Colonic mucosa (tissue), 4 donors: ENCODE data around the gene OBP2A. TPM values are rescaled to one million over a fixed set of nuclear protein-coding genes. Genes with fewer than 3 reads are reported as not detected.

Experiments
- DNase-seq: peaks from one replicate; pipeline ENCODE4 v3.0.0-alpha.2; 2020
- H3K27ac ChIP-seq: fragments of 200-600 bp; one replicate; pipeline ENCODE4 v1.8.0; 2021
- H3K27me3 ChIP-seq: fragments of 200-600 bp; one replicate; pipeline ENCODE4 v1.8.0; 2021
- H3K36me3 ChIP-seq: fragments of 200-600 bp; one replicate; pipeline ENCODE4 v1.8.0; 2021
- H3K4me1 ChIP-seq: fragments of 200-600 bp; one replicate; pipeline ENCODE4 v1.8.0; 2021; ENCODE audit warnings: mild to moderate bottlenecking
- H3K4me3 ChIP-seq: fragments of 200-600 bp; one replicate; pipeline ENCODE4 v1.8.0; 2021
- H3K9ac ChIP-seq, 2 donors: one replicate each; pipeline ENCODE4 v1.7.0; 2013; ENCODE audit warnings: control low read depth in 2 of 2, low read depth in 2 of 2, low read length in 2 of 2
- H3K9me3 ChIP-seq: fragments of 200-600 bp; one replicate; pipeline ENCODE4 v1.8.0; 2021
- intact Hi-C: fragments of 100-400 bp; cut with DNase I; formaldehyde crosslinking; loops from one replicate; pipeline ENCODE4 v1.14.1; 2022
- total RNA-seq, 2 donors: library from RNA; stranded (reverse); fragmentation: NEBNext Ultra II Directional in 1 of 2; extraction: Animal tissue kit (Norgen Biotek cat#: 25700) in 1 of 2; gene quantifications; one replicate each; pipeline ENCODE4 v1.2.1, GENCODE V29; 2021
- TF ChIP-seq, protein P1 (sequence below): fragments of 200-600 bp; IDR thresholded peaks from one replicate; pipeline ENCODE4 v1.8.0; 2022; ENCODE audit warnings: antibody characterized with exemption, mild to moderate bottlenecking
- donor health status: healthy.
- donor health status: DM: no; HTN: no; CAD: no.
- donor health status: DM: no; HTN: no; CAD: no.

Gene OBP2A
- total RNA-seq, 2 donors from 2014 or later, result not detected

- intact Hi-C loops, result no loop called here
- H3K27ac ChIP-seq, result no peak overlapping the region
- no peaks in the 10 kb centered on the region for H3K4me1 ChIP-seq
- no peak overlapping the region for H3K9ac ChIP-seq
- DNase-seq, result no peak
- H3K9me3 ChIP-seq, result no peaks in the 10 kb centered on the region
- TF ChIP-seq, protein P1, sequence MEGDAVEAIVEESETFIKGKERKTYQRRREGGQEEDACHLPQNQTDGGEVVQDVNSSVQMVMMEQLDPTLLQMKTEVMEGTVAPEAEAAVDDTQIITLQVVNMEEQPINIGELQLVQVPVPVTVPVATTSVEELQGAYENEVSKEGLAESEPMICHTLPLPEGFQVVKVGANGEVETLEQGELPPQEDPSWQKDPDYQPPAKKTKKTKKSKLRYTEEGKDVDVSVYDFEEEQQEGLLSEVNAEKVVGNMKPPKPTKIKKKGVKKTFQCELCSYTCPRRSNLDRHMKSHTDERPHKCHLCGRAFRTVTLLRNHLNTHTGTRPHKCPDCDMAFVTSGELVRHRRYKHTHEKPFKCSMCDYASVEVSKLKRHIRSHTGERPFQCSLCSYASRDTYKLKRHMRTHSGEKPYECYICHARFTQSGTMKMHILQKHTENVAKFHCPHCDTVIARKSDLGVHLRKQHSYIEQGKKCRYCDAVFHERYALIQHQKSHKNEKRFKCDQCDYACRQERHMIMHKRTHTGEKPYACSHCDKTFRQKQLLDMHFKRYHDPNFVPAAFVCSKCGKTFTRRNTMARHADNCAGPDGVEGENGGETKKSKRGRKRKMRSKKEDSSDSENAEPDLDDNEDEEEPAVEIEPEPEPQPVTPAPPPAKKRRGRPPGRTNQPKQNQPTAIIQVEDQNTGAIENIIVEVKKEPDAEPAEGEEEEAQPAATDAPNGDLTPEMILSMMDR, result no peak
- H3K4me3 ChIP-seq, result no peak overlapping the region
- no peaks in the 10 kb centered on the region for H3K36me3 ChIP-seq
- H3K27me3 ChIP-seq, result no peaks in the 10 kb centered on the region
Measured at GRCh38 chr9:135554718-135555117, 8.8 kb downstream of the OBP2A start.

- no peak for DNase-seq
- H3K4me1 ChIP-seq, result no peaks in the 10 kb centered on the region
- H3K27ac ChIP-seq, result no peak overlapping the region
- TF ChIP-seq, protein P1, result no peak
- H3K4me3 ChIP-seq, result no peak overlapping the region
- H3K27me3 ChIP-seq, result no peaks in the 10 kb centered on the region
- intact Hi-C loops, result no loop called here
- no peaks in the 10 kb centered on the region for H3K36me3 ChIP-seq
- no peaks in the 10 kb centered on the region for H3K9me3 ChIP-seq
- H3K9ac ChIP-seq, result no peak overlapping the region
Measured at GRCh38 chr9:135555203-135555602, 9.3 kb downstream of the OBP2A start.

GRCh38 chr9:135555910-135556309 is 10.0 kb downstream of the OBP2A start:
- TF ChIP-seq, protein P1, result no peak
- Histone ChIP-seq H3K9me3 (no peaks in the 10 kb centered on the region), H3K4me1 (no peaks in the 10 kb centered on the region), H3K9ac (no peak overlapping the region), H3K36me3 (no peaks in the 10 kb centered on the region), H3K27me3 (no peaks in the 10 kb centered on the region), H3K4me3 (no peak overlapping the region), H3K27ac (no peak overlapping the region)
- no peak for DNase-seq
- intact Hi-C loops, result no loop called here

DNA sequence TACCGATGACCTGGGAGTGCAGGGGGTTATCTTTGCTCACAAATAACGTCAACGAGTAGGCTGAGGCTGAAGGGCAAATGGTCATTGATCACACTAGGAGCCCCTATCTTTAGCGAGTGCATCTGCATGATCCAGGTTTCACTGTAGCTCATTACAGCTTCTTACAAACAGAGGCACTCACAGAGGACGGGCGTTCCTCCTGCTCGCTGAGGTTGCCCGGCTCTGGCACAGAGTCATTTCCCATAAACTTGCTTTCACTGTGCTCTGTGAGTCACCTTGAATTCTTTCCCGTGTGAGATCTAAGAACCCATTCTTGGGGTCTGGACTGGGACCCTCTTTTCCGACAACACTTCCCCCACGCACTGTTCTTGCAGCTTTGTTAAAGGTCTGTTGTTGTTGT is 13.7 kb downstream of the OBP2A start:
- Histone ChIP-seq H3K9me3 (no peaks in the 10 kb centered on the region), H3K9ac (no peak overlapping the region), H3K4me1 (no peaks in the 10 kb centered on the region), H3K27me3 (no peaks in the 10 kb centered on the region), H3K4me3 (no peak overlapping the region), H3K36me3 (no peaks in the 10 kb centered on the region), H3K27ac (no peak overlapping the region)
- intact Hi-C loops, result no loop called here
- TF ChIP-seq, protein P1, result no peak
- no peak for DNase-seq

- Histone ChIP-seq H3K9me3 (no peaks in the 10 kb centered on the region), H3K4me1 (no peaks in the 10 kb centered on the region), H3K4me3 (no peak within 1 kb of the TSS), H3K27me3 (no peaks in the 10 kb centered on the region), H3K36me3 (no peaks in the 10 kb centered on the region), H3K27ac (no peak within 1 kb of the TSS), H3K9ac (no peak within 1 kb of the TSS)
- DNase-seq, result no peak
- TF ChIP-seq, protein P1, result no peak
- intact Hi-C loops, result no loop called here
Measured at GRCh38 chr9:135561391-135562234, 15.7 kb downstream of the OBP2A start, which contains the start of gene PAEP. PAEP (plus strand) TSS chr9:135561756.
